Measurements from ENCODE around the gene GTF3C4.

Gene GTF3C4, protein sequence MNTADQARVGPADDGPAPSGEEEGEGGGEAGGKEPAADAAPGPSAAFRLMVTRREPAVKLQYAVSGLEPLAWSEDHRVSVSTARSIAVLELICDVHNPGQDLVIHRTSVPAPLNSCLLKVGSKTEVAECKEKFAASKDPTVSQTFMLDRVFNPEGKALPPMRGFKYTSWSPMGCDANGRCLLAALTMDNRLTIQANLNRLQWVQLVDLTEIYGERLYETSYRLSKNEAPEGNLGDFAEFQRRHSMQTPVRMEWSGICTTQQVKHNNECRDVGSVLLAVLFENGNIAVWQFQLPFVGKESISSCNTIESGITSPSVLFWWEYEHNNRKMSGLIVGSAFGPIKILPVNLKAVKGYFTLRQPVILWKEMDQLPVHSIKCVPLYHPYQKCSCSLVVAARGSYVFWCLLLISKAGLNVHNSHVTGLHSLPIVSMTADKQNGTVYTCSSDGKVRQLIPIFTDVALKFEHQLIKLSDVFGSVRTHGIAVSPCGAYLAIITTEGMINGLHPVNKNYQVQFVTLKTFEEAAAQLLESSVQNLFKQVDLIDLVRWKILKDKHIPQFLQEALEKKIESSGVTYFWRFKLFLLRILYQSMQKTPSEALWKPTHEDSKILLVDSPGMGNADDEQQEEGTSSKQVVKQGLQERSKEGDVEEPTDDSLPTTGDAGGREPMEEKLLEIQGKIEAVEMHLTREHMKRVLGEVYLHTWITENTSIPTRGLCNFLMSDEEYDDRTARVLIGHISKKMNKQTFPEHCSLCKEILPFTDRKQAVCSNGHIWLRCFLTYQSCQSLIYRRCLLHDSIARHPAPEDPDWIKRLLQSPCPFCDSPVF

DNA sequence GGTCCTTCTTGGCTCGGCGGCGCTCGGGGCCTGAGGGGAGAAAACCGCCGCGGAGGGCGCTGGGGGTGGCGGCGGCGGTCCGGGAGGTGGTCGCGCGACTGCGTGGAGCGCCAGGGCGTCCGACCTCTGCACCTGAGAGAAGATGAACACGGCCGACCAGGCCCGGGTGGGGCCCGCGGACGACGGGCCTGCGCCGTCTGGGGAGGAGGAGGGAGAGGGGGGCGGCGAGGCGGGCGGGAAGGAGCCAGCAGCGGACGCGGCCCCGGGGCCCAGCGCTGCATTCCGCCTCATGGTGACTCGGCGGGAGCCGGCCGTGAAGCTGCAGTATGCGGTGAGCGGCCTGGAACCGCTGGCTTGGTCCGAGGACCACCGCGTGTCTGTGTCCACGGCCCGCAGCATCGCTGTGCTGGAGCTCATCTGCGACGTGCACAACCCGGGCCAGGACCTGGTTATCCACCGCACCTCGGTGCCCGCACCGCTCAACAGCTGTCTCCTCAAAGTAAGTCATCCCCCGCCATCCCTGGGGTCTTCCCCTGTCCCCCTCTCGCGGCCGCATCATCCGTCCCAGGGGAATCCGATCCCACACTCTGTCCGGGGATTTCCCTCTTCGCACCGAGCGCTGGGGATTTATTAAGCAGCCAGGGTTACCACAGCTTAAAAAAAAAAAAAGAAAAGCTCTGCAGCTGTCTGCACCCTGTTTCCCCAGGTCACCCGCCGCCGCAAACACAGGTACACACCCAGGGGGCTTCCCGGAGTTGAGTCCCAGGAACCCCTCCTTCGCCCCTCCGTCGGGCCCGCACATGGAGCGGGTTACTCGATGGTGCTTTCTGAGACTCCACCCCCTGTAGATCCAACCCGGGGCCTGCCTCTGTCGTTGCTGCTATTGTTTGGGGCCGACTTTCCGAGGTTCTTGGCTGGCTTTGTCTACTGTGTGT is at the start of gene GTF3C4:
GTF3C4 (plus strand) TSS at position 8 of the 935 bp plus-strand sequence; CDS start at position 143, 135 bp downstream.
- DNase-seq, result peak; percentile 78

DNA sequence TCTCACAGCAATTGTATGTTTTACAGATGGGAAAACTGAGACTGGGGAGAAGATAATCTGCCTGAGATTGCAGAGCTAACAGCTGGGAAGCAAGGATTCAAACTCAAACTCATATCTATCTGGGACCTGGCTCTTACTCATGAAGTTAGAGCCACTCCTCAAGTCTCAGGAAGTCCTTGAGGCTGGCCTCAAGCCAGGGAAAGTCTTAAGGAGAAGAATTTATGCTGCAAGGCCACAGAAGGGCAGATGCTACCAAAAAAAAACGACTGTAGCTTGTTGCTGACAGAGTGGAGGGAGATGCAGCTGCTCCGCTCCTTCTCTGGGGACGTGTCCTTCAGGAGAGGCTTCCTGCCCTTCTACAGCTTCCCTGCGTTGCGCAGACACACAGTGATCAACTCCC is 48.1 kb upstream of the GTF3C4 start:
- DNase-seq, result peak; percentile 5

DNA sequence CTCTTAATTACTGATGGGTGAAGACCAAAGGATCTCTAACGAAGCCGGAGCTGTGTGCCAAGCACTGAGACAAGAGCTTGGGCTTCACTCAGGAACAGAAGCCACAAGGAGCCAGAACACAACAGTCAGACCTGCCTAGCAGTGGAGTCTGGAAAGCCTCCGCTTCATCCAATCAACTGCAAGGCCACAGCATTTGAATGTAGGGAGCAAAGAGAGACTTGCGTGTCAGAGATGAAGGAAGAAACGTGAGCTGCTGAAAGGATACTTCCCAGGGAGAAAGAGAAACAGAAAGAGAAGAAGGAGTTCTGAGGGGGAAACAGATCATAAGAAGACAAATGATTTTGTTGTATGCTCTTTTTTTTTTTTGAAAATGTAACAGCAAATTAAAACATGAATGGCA is 44.0 kb upstream of the GTF3C4 start:
- DNase-seq, result no peak

DNA sequence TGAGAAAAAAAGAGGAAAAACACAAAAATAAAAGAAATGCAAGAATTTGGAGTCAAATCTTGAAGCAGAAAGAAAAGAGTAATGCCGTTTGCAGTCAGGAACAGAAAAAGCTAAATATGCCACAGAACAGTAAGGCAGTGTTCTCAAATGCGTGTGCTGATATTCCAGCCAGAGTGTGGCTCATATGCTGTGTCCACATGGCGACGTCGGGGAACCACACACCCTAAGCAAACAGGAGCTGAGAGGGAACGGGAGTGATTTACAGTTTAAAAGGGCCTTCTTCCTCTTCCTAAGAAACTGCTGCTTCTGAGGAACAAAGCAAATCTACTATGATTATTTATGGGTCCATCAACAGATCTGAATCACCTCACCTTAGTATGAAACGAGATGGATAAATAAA is 43.2 kb upstream of the GTF3C4 start:
- no peak for DNase-seq

- DNase-seq, result no peak
Measured at GRCh38 chr9:132627594-132627993, 42.7 kb upstream of the GTF3C4 start.

GRCh38 chr9:132628746-132629145 is 41.5 kb upstream of the GTF3C4 start:
- no peak for DNase-seq

DNA sequence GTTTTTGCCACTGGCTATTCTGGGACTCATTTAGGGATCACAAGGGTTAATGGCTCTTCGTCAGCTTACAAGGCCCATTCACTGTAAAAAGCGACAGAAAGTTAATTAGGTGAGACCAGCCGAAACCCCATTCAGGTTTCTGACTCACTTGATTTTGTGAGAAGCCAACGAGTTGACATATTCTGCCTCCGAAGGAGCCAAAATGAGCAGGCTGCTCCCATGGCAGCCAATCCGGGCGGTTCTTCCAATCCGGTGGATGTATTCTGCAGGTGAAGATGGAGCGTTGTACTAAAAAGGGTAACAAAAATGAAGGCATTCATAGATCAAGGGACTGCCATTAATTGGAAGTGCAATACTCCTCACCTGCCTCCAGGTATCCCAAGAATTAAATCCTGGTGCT is 40.1 kb upstream of the GTF3C4 start:
- DNase-seq, result no peak

DNA sequence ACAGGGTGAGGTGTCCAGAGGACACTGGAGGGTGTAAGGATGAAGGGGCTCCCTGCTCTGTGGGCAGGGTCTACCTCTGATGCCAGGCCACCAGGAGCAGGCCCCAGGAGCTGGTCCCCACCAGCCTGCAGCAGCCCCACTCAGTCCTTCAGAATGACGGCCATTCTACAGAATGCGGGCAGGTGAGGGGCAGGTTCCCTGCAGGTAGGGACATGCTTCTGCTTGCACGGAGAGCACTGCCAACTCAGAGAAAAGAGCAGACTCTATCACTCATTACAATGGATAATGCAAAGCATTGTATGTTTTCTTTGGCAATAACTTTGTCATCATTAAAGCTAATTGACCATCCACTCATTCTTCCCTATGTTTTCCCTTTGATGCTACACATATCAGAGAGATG is 39.5 kb upstream of the GTF3C4 start:
- DNase-seq, result no peak

DNA sequence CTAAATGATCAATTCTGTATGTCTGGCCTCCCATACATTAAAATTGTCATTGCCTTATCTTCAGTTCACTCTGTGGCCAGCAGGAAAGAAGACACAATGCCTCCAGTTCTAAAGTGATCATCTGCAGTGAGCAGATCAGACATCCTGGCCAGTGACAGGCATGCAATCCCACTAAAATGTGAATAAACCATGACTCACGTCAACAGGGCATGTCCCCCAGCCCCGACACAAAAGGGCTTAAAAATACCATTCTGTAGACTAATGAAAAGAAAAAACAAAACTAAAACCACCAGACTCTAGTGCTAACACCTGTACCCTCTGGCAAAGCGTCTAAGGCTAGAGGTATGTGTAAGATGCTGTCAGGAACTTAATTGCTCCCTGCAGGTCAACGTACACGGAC is 39.0 kb upstream of the GTF3C4 start:
- DNase-seq, result no peak

- DNase-seq, result no peak
Measured at GRCh38 chr9:132631685-132632084, 38.6 kb upstream of the GTF3C4 start.

GRCh38 chr9:132632413-132633129 is 37.7 kb upstream of the GTF3C4 start:
- no peak for DNase-seq

DNA sequence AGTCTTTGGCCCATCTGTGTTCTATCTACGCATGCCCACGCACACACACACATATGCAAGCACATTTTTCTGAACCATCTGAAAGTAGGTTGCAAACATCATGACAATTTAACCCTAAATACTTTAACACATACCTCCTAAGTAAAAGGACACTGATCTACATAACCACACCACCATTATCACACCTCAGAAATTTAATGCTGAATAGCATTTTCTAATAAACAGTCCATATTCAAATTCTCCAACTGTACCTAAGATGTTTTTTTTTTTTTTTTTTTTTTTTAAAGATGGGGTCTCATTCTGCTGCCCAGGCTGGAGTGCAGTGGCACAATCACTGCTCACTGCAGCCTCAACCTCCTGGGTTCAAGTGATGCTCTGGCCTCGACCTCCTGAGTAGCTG is 35.9 kb upstream of the GTF3C4 start:
- no peak for DNase-seq

- peak; percentile 50 for DNase-seq
Measured at GRCh38 chr9:132637351-132637750, 32.9 kb upstream of the GTF3C4 start.

DNA sequence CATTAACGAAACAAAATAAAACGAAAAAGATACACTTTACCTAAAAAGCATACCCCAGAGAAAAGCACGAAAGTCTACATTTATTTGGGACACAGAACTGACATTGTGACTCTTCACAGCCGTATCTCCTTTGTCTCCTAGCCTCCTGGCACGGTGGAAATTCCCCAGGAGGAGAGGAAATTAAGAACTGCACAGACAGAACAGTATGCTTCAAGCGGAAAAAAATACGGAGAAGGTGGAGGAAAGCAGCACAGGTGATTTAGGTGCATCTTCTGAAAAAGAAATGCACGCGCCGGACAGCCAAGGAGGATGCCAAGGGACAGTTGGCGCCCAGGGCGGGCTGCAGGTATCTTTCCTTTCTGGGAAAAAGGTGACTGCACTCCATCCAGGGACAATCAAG is 32.5 kb upstream of the GTF3C4 start:
- DNase-seq, result no peak

DNA sequence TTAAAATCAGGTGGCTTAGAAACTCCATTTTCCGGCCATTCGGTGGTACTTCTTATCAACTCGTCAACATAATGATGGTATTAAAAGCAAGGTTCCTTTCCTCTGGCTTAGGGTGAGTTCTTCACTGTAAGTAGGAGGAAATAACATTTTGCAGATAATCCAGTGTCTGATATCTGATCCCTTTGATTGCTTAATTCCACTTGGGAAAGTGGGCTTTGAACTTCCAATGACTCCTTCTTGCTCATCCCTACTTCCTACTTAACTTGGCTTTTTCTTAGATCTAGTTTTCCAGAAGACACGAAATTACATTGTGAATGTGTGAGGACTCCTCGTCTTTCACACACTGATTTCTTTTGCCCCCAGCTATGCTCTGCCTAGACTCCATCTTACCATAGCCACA is 32.0 kb upstream of the GTF3C4 start:
- DNase-seq, result peak; percentile 46

- DNase-seq, result no peak
Measured at GRCh38 chr9:132639322-132639721, 30.9 kb upstream of the GTF3C4 start.

DNA sequence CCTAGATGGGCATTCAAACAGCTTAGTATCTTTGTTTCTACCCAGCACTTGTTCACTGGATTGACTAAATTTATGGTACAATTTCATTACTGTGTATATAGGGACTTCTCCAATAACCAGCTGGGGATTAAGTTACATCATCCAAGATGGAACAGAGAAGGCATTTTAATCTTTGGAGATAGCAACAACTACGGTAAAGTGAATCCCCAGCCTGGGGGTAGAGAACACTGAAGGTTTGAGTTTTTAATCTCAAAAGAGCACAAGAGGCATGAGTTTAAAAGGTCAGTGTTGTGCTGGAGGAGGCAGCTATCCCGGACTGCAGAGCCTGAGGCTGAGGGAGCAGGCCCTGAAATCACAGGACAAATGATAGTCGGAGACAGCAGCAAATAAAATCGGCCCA is 29.0 kb upstream of the GTF3C4 start:
- DNase-seq, result no peak

- DNase-seq, result peak; percentile 60
Measured at GRCh38 chr9:132644251-132644650, 26.0 kb upstream of the GTF3C4 start.

DNA sequence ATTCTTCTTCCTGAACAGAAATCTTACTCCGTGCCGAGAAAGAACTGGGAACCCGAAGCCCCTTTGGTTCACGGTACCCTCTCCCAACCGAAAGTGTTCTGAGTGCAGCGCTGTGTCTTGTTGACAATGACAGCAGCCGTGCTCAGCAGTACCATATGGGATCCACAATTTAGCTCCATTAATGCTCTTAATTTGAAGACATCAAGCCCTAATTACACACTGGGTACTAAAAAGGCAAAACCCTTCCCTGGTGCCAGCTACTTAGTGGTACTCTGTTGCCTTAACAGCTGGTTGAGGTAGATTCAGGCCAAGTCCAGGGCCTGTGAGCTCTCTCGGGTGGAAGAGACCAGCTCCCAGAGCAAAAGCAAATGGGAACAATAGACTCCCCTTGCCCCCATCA is 25.0 kb upstream of the GTF3C4 start:
- DNase-seq, result peak; percentile 95

DNA sequence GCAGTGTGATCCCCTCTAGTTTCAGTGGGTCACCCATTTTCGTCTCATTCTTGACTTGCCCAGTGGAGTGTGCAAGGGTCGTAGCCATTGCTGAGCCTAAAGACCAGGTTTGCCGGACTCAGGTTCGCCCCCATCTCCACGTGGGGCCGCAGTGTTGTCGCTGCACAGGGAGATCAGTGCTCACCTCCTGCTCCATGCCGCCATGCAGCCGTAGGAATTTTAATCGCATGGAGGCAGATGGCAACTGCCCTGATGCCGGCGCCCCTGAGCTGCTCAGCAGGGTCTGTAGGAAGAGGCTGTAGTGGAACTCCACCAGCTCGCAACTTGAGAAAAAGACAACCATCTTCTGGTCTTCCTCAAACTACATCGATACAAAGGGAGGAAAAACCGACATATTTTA is 24.6 kb upstream of the GTF3C4 start:
- peak; percentile 90 for DNase-seq

GRCh38 chr9:132646726-132647125 is 23.5 kb upstream of the GTF3C4 start:
- no peak for DNase-seq

DNA sequence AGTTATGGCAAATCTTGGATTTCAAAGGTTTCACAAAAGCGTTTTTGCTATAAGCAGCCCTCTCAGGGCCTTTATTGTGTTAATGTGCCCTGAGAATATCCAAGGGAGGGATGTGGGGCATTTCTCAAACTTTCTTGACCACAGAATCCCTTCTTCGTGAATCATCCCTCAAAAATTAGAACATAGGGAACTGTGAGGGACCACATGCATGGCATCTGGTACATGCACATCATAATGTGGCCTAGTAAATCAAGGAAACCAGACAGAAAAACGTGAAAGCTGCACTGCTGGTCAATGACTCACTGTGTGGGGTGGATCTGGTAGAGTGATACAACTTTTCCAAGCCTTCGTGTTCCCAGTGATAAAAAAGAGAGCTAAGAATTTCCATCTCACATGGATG is 22.9 kb upstream of the GTF3C4 start:
- DNase-seq, result no peak

Measured in NCI-H82 (cell line).